Heart left ventricle (tissue), 16 donors: ENCODE data around the gene ORC5. TPM values are rescaled to one million over a fixed set of nuclear protein-coding genes. Genes with fewer than 3 reads are reported as not detected.

Experiments used
- ATAC-seq, 4 donors: fragments of 200-7000 bp; cut with Tn5 transposase; one replicate each; pipeline ENCODE4 v1.9.1; 2020 to 2022; ENCODE audit warnings: moderate library complexity in 4 of 4, mild to moderate bottlenecking in 3 of 4, moderate number of reproducible peaks in 1 of 4
- DNase-seq, 5 donors: peaks; one replicate each; pipeline ENCODE4 v3.0.0-alpha.2; 2020
- H3K27ac ChIP-seq, 12 donors: fragments of 200-600 bp; sonication (generic) in 4 of 12; one replicate each; pipeline versions ENCODE4 v1.5.0 to v1.8.0; 2016 to 2022; ENCODE audit warnings: mild to moderate bottlenecking in 2 of 12
- H3K27me3 ChIP-seq, 9 donors: fragments of 200-600 bp; sonication (generic) in 2 of 9; one replicate each; pipeline versions ENCODE4 v1.5.1 to v1.8.0; 2016 to 2022; ENCODE audit warnings: mild to moderate bottlenecking in 3 of 9
- H3K36me3 ChIP-seq, 9 donors: fragments of 200-600 bp; sonication (generic) in 2 of 9; one replicate each; pipeline versions ENCODE4 v1.5.0 to v1.8.0; 2018 to 2022; ENCODE audit warnings: mild to moderate bottlenecking in 2 of 9
- H3K4me1 ChIP-seq, 12 donors: fragments of 200-600 bp; sonication (generic) in 4 of 12; one replicate each; pipeline versions ENCODE4 v1.5.0 to v1.8.0; 2016 to 2022; ENCODE audit warnings: mild to moderate bottlenecking in 3 of 12
- H3K4me3 ChIP-seq, 12 donors: fragments of 200-600 bp; sonication (generic) in 4 of 12; one replicate each; pipeline versions ENCODE4 v1.5.0 to v1.8.0; 2017 to 2022; ENCODE audit warnings: mild to moderate bottlenecking in 9 of 12, moderate library complexity in 4 of 12
- H3K9me3 ChIP-seq, 12 donors: fragments of 200-600 bp; sonication (generic) in 4 of 12; one replicate each; pipeline versions ENCODE4 v1.5.0 to v1.8.0; 2016 to 2022; ENCODE audit warnings: mild to moderate bottlenecking in 1 of 12
- CTCF ChIP-seq, 12 donors: fragments of 200-600 bp; sonication (generic) in 4 of 12; IDR thresholded peaks; one replicate each; pipeline versions ENCODE4 v1.5.0 to v1.8.0; 2018 to 2022; ENCODE audit warnings: antibody characterized with exemption in 12 of 12, mild to moderate bottlenecking in 5 of 12
- POLR2A ChIP-seq, 2 donors: fragments of 450-650 bp; IDR thresholded peaks; one replicate each; pipeline ENCODE4 v1.6.1; 2017; ENCODE audit warnings: antibody characterized with exemption in 2 of 2, mild to moderate bottlenecking in 2 of 2, moderate library complexity in 2 of 2
- WGBS, 4 donors: extraction: QIAGEN DNeasy Blood & Tissue Kit in 2 of 4; methylation state at CpG; one replicate each; pipeline versions ENCODE4 v1.1.5 to v1.1.7; 2013 to 2018; 5-methylcytosine and 5-hydroxymethylcytosine counted together
- intact Hi-C, 10 donors: fragments of 100-400 bp; cut with DNase I; formaldehyde crosslinking; loops; one replicate each; pipeline versions ENCODE4 v1.11.1 to v1.14.2; 2022
- long read RNA-seq, 3 donors: library from polyadenylated mRNA; unstranded; transcript quantifications; one replicate each; pipeline ENCODE4 v2.0.0, GENCODE V29; 2020 to 2021
- polyA plus RNA-seq, 2 donors: library from polyadenylated mRNA; stranded (reverse); fragments of 200-250 nt; gene quantifications; one replicate each; pipeline ENCODE4 v1.2.3, GENCODE V29; 2013
- total RNA-seq, 9 donors: library from RNA; depleted of rRNA in 2 of 9; stranded (reverse); fragments of >200 nt in 2 of 9; fragmentation: NEBNext Ultra II Directional in 3 of 9; extraction: Animal tissue kit (Norgen Biotek cat#: 25700) in 3 of 9; gene quantifications; one replicate each; pipeline versions ENCODE4 v1.1.0 to v1.2.4, GENCODE V29; 2016 to 2023
- donor health status: ischemic (EF 13 %, LVEDD 7.1; RV severe dilation, severe dysfunction).
- donor health status: healthy with polysubstance abuse.
- donor health status: DM: no; HTN: yes; CAD: no.
- donor health status: DM: no; HTN: no; CAD: no.
- donor health status: ischemic (EF 25% LVEDD 6.9; RV normal size, moderate dysfunction).
- donor health status: ischemic (EF 25% LVEDD 5.7; RV mildly dilated, moderate dysfunction).
- donor health status: healthy.
- donor health status: DM: yes; HTN: yes; CAD: no.
- donor health status: ischemic (EF 35%, LVEDD 5.7; RV mildly dilated, moderate dysfunction).
- donor health status: nonischemic (EF 11% LVEDD 7.7; RV severe dilation, severe dysfunction).
- donor health status: DM: yes; HTN: yes; CAD: no.
- donor health status: PGD.
- donor health status: ischemic (EF 29% LVEDD 5.4; RV normal size, mild dysfunction).
- donor health status: nonischemic (EF 23%, LVEDD 6.1; RV moderate dilation, normal function).

The ORC5 gene
- total RNA-seq: 10 to 100 TPM in 1 of 9 donors, 1 to 10 TPM in 8; 5.0 to 11.2 (median 7.0) TPM
- 10 to 100 TPM in 1 of 2 donors, 1 to 10 TPM in 1; 2.4 to 10.1 TPM for polyA plus RNA-seq
- long read RNA-seq, donor 1, transcript ORC5-201 (14 exons, 1,958 nt): major isoform, 8 of 10 reads
- long read RNA-seq, donor 1, partial matches to known transcripts: 0 of 10 reads
- long read RNA-seq, donor 1, other reads (novel, unspliced or antisense): 2 of 10 reads
- long read RNA-seq, donor 2, transcript ORC5-201 (14 exons, 1,958 nt): major isoform, 27 of 48 reads
- long read RNA-seq, donor 2, partial matches to known transcripts: 3 of 48 reads
- long read RNA-seq, donor 2, other reads (novel, unspliced or antisense): 11 of 48 reads
- long read RNA-seq, donor 3, transcript ORC5-201 (14 exons, 1,958 nt): major isoform, 14 of 17 reads
- long read RNA-seq, donor 3, partial matches to known transcripts: 0 of 17 reads
- long read RNA-seq, donor 3, other reads (novel, unspliced or antisense): 3 of 17 reads

GRCh38 chr7:104207731-104208420 lies at the start of gene ORC5:
TSS of gene ORC5 (minus strand) at chr7:104208013. CDS start at chr7:104207904, 109 bp downstream.
- Histone ChIP-seq H3K27ac (peak within 1 kb of the TSS in 11 of 12 donors; percentile 58 to 91 (median 82)), H3K27me3 (no peaks in the 10 kb centered on the region), H3K4me1 (peaks cover 0 to 32% (median 20%) of the 10 kb centered on the region in 12 donors), H3K9me3 (no peaks in the 10 kb centered on the region), H3K36me3 (peaks cover 0 to 13% (median 12%) of the 10 kb centered on the region in 9 donors), H3K4me3 (peak within 1 kb of the TSS; percentile 45 to 97 (median 82))
- peak; percentile 98 to 100 (median 100) for ATAC-seq
- intact Hi-C loops: loop anchor here in 1 of 10 donors (5.0 kb wide), 1 partner anchor 709 kb away; no protein-coding TSS in a partner anchor
- peak; percentile 75 to 88 (median 85) for DNase-seq
- TF ChIP-seq CTCF (IDR thresholded peaks at IDR 0.05) (no peak), POLR2A (IDR thresholded peaks at IDR 0.05) (peak in 1 of 2 donors; percentile 84)
- 0 to 1% (median 0%) methylated on average over 36 to 47 of the region's 47 CpGs for WGBS, 4 donors

- H3K9me3 ChIP-seq: no peaks in the 10 kb centered on the region
- no peak overlapping the region for H3K27ac ChIP-seq
- no peak for TF ChIP-seq POLR2A (IDR thresholded peaks at IDR 0.05)
- TF ChIP-seq CTCF (IDR thresholded peaks at IDR 0.05): no peak
- peaks cover 0 to 6% (median 0%) of the 10 kb centered on the region in 9 donors for H3K27me3 ChIP-seq
- intact Hi-C loops: no loop called here
- no peaks in the 10 kb centered on the region for H3K36me3 ChIP-seq
- DNase-seq: no peak
- H3K4me1 ChIP-seq: peaks cover 0 to 3% (median 0%) of the 10 kb centered on the region in 12 donors
- no peak for ATAC-seq
- no peak overlapping the region for H3K4me3 ChIP-seq
- WGBS, 4 donors: 80 to 86% (median 83%) methylated on average over 5 of the region's 5 CpGs
Measured at GRCh38 chr7:104255616-104256015, 47.8 kb upstream of the ORC5 start.

GRCh38 chr7:104255194-104255593 lies 47.4 kb upstream of the ORC5 start:
- ATAC-seq (no peak), DNase-seq (no peak)
- Histone ChIP-seq H3K4me1 (peaks cover 0 to 3% (median 0%) of the 10 kb centered on the region in 12 donors), H3K27ac (no peak overlapping the region), H3K36me3 (no peaks in the 10 kb centered on the region), H3K4me3 (no peak overlapping the region), H3K27me3 (peaks cover 0 to 3% (median 0%) of the 10 kb centered on the region in 9 donors), H3K9me3 (no peaks in the 10 kb centered on the region)
- WGBS, 4 donors: 69 to 84% (median 83%) methylated on average over 4 of the region's 4 CpGs
- intact Hi-C loops: no loop called here
- TF ChIP-seq POLR2A (IDR thresholded peaks at IDR 0.05) (no peak), CTCF (IDR thresholded peaks at IDR 0.05) (no peak)

GRCh38 chr7:104254696-104255095 lies 46.9 kb upstream of the ORC5 start:
- intact Hi-C loops: no loop called here
- no peaks in the 10 kb centered on the region for H3K9me3 ChIP-seq
- no peaks in the 10 kb centered on the region for H3K36me3 ChIP-seq
- no peak for ATAC-seq
- no peaks in the 10 kb centered on the region for H3K27me3 ChIP-seq
- no peak overlapping the region for H3K4me3 ChIP-seq
- no peak for DNase-seq
- TF ChIP-seq CTCF (IDR thresholded peaks at IDR 0.05) (no peak), POLR2A (IDR thresholded peaks at IDR 0.05) (no peak)
- 65 to 83% (median 81%) methylated on average over 1 of the region's 1 CpG for WGBS, 4 donors
- peaks cover 0 to 3% (median 0%) of the 10 kb centered on the region in 12 donors for H3K4me1 ChIP-seq
- no peak overlapping the region for H3K27ac ChIP-seq
